ENCODE data around the gene CRY1.
"Not testable (repeated sequence)": the region's sequence is repeated elsewhere in the genome, so short reads cannot be mapped to it uniquely, and the experiment has no call there.

DNA sequence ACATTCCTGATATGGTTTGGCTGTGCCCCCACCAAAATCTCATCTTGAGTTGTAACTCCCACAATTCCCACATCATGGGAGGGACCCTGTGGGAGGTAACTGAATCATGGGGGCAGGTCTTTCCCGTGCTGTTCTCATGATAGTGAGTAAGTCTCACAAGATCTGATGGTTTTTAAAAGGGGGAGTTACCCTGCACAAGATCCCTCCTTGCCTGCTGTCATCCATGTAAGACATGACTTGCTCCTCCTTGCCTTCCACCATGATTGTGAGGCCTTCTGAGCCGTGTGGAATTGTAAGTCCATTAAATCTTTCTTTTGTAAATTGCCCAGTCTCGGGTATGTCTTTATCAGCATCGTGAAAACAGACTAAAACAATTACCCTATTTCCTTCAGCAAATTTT is 90.7 kb downstream of the CRY1 start:
- not testable (repeated sequence) for TF ChIP-seq CTCF (IDR thresholded peaks at IDR 0.05; ENCODE audit: poor library complexity, severe bottlenecking); POLR2AphosphoS5 (IDR thresholded peaks at IDR 0.05); EZH2 (IDR thresholded peaks at IDR 0.05; ENCODE audit: borderline replicate concordance, insufficient read depth, low read length, poor library complexity, severe bottlenecking)

Data from neural cell (in vitro differentiated cells).